DND-41 (cell line): ENCODE data around the gene LDB2.
A peak's percentile ranks its signal among the peaks of the same experiment; 100 is the strongest.

Experiments
- ATAC-seq: fragments of 200-7000 bp; cut with Tn5 transposase; 3 replicates; pipeline ENCODE4 v1.9.1; 2021; ENCODE audit warnings: low read depth; ENCODE audit not compliant: insufficient read depth
- DNase-seq: peaks from one replicate; pipeline ENCODE4 v3.0.0-alpha.2; 2020
- H2AFZ ChIP-seq: 2 replicates; pipeline ENCODE4 v1.6.0; 2012; ENCODE audit warnings: low read depth, low read length
- H3K27ac ChIP-seq: 2 replicates; pipeline ENCODE4 v1.5.1; 2012; ENCODE audit warnings: low read length, inconsistent platforms
- H3K27me3 ChIP-seq: fragments of 200-600 bp; sonication (generic); 2 replicates; pipeline ENCODE4 v1.6.0; 2012; ENCODE audit warnings: low read length, mild to moderate bottlenecking, inconsistent platforms; ENCODE audit not compliant: insufficient read depth, poor library complexity
- H3K36me3 ChIP-seq: 2 replicates; pipeline ENCODE4 v1.5.1; 2012; ENCODE audit warnings: low read length, inconsistent platforms; ENCODE audit not compliant: insufficient read depth
- H3K4me1 ChIP-seq: 2 replicates; pipeline ENCODE4 v1.5.1; 2012; ENCODE audit warnings: mild to moderate bottlenecking, low read length; ENCODE audit not compliant: insufficient read depth
- H3K4me2 ChIP-seq: 2 replicates; pipeline ENCODE4 v1.6.0; 2012; ENCODE audit warnings: mild to moderate bottlenecking, moderate library complexity, low read length, inconsistent platforms; ENCODE audit not compliant: insufficient read depth
- H3K4me3 ChIP-seq, 2 experiments: fragments of 200-600 bp in 1 of 2; shearing (Covaris generic) in 1 of 2; 2 replicates each; pipeline ENCODE4 v1.5.1; 2012 to 2016; ENCODE audit warnings: inconsistent platforms in 2 of 2, low read length in 2 of 2, mild to moderate bottlenecking in 2 of 2, low read depth in 1 of 2, moderate library complexity in 1 of 2
- H3K79me2 ChIP-seq: 2 replicates; pipeline ENCODE4 v1.6.0; 2012; ENCODE audit warnings: low read length, inconsistent platforms; ENCODE audit not compliant: insufficient read depth
- H3K9ac ChIP-seq: 2 replicates; pipeline ENCODE4 v1.6.0; 2012; ENCODE audit warnings: low read depth, mild to moderate bottlenecking, inconsistent platforms, low read length, moderate library complexity
- H3K9me3 ChIP-seq: 2 replicates; pipeline ENCODE4 v1.5.1; 2012; ENCODE audit warnings: low read length, moderate library complexity, mild to moderate bottlenecking, inconsistent platforms; ENCODE audit not compliant: insufficient read depth, severe bottlenecking
- H4K20me1 ChIP-seq: 2 replicates; pipeline ENCODE4 v1.6.0; 2012; ENCODE audit warnings: low read length; ENCODE audit not compliant: insufficient read depth
- EZH2 ChIP-seq: IDR thresholded peaks from 3 replicates; pipeline ENCODE4 v1.6.1; 2012; ENCODE audit warnings: borderline replicate concordance, low read depth, mild to moderate bottlenecking, moderate library complexity, low read length, inconsistent platforms; ENCODE audit not compliant: severe bottlenecking
- TF ChIP-seq, protein P1 (sequence below): IDR thresholded peaks from 2 replicates; pipeline ENCODE4 v1.5.1; 2012; ENCODE audit warnings: borderline replicate concordance, low read length, moderate library complexity, mild to moderate bottlenecking; ENCODE audit not compliant: poor library complexity, severe bottlenecking; ENCODE audit errors: extremely low read depth

The LDB2 gene

DNA sequence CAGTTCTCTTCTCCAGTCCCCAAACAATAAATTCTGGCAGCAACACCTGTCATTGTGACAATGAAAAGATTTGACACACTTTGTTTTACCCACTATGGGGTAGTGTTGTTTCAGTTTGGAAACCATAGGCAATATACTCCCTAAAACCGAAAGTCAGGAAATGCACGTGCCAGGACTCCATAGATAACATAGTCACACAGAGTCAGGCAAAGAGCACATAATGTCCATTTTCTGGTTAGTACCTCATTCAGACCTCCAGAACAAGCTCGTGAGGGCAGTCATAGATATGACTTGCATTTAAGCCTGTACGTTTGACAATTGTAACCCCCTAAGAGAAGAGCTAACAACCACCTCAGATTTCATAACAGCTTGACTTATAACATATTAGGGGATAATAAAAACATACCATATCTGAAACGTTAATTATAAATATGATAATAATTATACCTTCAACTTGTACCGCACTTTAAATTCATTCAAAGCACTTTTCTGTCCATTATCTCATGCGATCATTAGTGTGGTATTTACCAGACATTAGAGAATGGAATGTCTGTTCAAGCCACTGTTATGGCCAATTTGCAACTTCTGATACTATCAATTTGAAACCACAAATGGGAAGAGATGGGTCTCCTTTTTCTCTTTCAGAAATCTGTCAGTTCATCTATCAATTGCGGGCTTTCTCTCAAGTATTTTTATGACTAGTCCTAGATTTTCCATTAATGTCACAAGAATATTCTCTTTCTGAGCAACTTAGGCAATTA is 147.4 kb downstream of the LDB2 start:
- no peaks in the 10 kb centered on the region for H4K20me1 ChIP-seq
- no peak overlapping the region for H3K27ac ChIP-seq
- no peak overlapping the region for H3K9ac ChIP-seq
- TF ChIP-seq EZH2 = no peak
- TF ChIP-seq, protein P1, sequence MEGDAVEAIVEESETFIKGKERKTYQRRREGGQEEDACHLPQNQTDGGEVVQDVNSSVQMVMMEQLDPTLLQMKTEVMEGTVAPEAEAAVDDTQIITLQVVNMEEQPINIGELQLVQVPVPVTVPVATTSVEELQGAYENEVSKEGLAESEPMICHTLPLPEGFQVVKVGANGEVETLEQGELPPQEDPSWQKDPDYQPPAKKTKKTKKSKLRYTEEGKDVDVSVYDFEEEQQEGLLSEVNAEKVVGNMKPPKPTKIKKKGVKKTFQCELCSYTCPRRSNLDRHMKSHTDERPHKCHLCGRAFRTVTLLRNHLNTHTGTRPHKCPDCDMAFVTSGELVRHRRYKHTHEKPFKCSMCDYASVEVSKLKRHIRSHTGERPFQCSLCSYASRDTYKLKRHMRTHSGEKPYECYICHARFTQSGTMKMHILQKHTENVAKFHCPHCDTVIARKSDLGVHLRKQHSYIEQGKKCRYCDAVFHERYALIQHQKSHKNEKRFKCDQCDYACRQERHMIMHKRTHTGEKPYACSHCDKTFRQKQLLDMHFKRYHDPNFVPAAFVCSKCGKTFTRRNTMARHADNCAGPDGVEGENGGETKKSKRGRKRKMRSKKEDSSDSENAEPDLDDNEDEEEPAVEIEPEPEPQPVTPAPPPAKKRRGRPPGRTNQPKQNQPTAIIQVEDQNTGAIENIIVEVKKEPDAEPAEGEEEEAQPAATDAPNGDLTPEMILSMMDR = no peak
- no peaks in the 10 kb centered on the region for H3K4me1 ChIP-seq
- no peak overlapping the region for H3K4me3 ChIP-seq
- no peak overlapping the region for H2AFZ ChIP-seq
- H3K36me3 ChIP-seq = no peaks in the 10 kb centered on the region
- no peaks in the 10 kb centered on the region for H3K9me3 ChIP-seq
- peak overlapping the region; percentile 19; the same call in 1 of the 2 replicates for H3K4me2 ChIP-seq
- ATAC-seq (no peak), DNase-seq (no peak)
- no peaks in the 10 kb centered on the region for H3K79me2 ChIP-seq
- H3K27me3 ChIP-seq = peaks cover 3% of the 10 kb centered on the region

DNA sequence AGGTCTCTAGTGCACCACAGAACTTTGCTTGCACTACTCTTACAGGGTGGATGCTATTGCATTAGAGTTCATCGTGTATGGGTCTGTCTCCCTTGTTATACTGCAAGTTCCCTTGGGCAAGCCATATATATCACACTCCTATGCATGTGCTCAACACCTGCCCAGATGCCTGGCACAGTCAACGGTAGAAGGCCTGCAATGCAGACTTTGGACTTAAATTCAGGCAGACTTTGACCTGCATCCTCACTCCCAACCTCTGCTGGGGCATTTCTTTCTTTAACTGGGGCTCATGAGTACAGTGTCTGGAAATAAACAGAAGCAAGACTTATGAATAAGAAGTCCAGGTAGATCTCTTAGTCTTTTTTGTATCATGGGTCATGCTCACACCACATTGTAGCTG is 148.2 kb downstream of the LDB2 start:
- Histone ChIP-seq H2AFZ (no peak overlapping the region), H3K9ac (no peak overlapping the region), H3K36me3 (no peaks in the 10 kb centered on the region), H4K20me1 (no peaks in the 10 kb centered on the region), H3K4me3 (no peak overlapping the region), H3K4me1 (no peaks in the 10 kb centered on the region), H3K9me3 (no peaks in the 10 kb centered on the region), H3K79me2 (no peaks in the 10 kb centered on the region), H3K27me3 (peaks cover 3% of the 10 kb centered on the region), H3K4me2 (no peak overlapping the region), H3K27ac (no peak overlapping the region)
- DNase-seq (no peak), ATAC-seq (no peak)
- no peak for TF ChIP-seq EZH2
- TF ChIP-seq, protein P1 = no peak

DNA sequence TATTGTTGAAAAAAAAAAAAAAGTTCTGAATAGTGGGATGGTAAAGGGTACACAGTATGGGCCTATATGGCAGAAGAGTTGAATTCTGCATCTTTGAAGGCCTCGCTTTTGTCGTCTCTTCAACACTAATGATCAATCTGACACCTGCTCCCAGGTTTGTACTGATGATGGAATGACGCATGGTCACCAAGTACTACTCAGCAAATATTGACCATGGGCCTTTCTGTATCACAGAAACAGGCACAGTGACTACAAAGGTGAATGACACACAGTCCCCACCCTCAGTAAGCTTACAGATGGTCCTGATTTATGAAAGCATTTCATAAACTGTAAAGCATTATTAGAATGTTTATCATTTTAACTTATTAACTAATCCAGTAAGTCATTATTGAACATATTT is 152.6 kb downstream of the LDB2 start:
- Histone ChIP-seq H3K4me1 (no peaks in the 10 kb centered on the region), H3K4me2 (no peak overlapping the region), H2AFZ (no peak overlapping the region), H4K20me1 (no peaks in the 10 kb centered on the region), H3K36me3 (no peaks in the 10 kb centered on the region), H3K4me3 (no peak overlapping the region), H3K9ac (no peak overlapping the region), H3K27me3 (no peaks in the 10 kb centered on the region), H3K9me3 (no peaks in the 10 kb centered on the region), H3K27ac (no peak overlapping the region), H3K79me2 (no peaks in the 10 kb centered on the region)
- TF ChIP-seq, protein P1 = no peak
- no peak for TF ChIP-seq EZH2
- DNase-seq (no peak), ATAC-seq (no peak)
